GM18502 (cell line): ENCODE results near the gene PXDN.
"Not testable (repeated sequence)": the region's sequence is repeated elsewhere in the genome, so short reads cannot be mapped to it uniquely, and the experiment has no call there.

ENCODE experiments used
- ATAC-seq: cut with Tn5 transposase; IDR thresholded peaks from one replicate; pipeline ENCODE4 v1.9.1; 2021; ENCODE audit warnings: mild to moderate bottlenecking; ENCODE audit not compliant: unreplicated experiment, poor library complexity

The PXDN gene

DNA sequence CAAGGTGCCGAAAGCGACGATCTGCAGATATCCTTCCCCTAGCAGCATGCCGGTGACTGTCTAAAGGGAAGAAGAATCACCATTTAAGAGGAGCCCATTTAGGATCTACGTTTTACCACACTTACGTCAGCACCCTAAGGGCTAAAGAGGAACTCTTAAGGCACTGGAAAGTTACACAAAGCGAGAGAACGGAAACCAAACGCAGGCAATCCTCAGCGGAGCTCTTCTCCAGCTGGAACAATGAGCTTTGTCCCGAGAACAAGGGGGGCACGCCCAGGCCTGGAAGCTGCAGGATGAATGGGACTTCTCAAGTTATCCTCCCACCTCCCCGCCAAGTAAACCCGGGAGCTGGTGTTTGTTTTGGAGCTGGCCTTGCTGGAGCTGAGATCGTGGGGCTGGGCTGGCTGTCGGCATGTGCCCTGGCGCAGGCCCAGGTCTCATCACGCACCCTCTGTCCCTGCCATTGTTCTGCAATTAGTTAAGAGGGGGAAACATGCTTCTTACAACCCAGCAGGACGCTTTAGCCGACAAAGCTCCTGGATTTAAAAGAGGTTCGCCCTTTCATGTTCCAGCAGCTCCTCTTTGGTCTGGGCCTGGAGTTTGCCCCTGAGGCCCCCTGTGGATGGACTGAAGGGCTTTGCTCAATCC, 36.4 kb downstream of the PXDN start:
- ATAC-seq: no peak

DNA sequence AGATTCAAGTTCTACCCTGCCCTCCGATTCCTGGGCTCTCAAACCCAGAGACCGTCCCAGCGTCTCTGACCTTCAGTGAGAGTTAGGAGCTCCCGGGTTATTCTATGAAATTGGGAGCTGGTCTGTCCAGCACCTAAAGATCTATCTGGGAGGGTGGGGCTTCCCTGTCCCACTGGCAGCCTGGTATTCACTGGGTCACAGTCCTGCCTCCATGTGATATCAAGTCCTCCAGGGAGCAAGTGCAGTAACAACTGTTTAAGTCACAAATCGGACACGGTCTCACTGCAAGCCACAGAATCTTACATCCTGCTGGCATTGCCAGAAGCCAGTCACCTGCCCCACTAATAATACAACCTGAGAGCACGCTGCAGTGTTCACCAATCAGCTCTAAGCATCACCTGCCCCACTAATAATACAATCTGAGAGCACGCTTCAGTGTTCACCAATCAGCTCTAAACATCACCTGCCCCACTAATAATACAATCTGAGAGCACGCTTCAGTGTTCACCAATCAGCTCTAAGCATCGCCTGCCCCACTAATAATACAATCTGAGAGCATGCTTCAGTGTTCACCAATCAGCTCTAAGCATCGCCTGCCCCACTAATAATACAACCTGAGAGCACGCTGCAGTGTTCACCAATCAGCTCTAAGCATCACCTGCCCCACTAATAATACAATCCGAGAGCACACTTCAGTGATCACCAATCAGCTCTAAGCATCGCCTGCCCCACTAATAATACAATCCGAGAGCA, 38.0 kb downstream of the PXDN start:
- not testable (repeated sequence) for ATAC-seq

DNA sequence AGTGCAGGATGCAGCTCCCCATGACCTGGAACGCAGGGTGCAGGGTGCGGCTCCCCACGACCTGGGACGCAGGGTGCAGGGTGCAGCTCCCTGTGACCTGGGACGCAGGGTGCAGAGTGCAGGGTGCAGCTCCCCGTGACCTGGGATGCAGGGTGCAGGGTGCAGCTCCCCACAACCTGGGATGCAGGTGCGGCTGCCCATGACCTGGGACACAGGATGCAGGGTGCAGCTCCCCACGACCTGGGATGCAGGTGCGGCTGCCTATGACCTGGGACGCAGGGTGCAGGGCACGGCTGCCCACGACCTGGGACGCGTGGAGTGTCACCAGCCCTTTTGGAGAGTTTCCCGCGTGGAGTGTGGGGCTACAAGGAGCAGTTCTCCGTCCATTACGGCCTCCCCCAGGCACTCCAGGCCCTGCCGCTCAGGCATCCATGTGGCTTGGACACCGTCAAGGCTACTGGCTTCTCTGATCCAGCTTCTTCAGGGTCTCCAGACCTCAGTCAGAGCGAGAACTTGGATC, 38.7 kb downstream of the PXDN start:
- ATAC-seq: no peak

DNA sequence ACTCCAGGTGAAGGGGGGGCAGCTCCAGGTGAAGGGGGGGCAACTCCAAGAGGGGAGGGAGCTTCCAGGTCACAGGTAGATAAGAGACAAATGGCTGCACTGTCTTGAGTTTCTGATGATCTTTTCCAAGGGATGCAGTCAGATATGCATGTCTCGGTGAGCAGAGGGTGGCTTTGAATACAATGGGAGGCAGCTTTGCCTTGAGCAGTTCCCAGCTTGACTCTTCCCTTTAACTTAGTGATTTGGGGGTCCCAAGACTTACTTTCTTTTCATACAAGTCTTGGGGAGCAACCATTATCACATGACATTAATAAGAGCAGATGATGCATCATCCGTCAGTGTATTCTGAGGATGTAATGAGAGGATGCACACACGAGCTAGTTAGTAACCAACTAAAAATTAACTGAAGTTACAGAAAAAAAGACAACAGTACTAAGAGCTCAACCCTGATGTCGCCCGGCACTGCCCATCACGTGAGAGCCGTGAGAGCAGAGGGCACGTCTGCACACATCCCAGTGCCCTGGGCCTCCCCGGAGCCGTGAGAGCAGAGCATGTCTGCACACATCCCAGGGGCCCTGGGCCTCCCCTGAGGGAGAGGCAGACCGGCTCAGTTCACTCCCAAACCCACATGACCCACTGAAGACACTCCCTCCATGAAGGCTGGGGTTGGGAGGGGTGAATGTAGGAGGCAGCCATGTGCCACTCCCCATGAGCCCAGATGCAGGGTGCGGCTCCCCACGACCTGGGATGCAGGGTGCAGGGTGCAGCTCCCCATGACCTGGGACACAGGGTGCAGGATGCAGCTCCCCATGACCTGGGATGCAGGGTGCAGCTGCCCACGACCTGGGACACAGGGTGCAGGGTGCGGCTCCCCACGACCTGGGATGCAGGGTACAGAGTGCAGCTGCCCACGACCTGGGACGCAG, 39.4 kb downstream of the PXDN start:
- ATAC-seq: no peak

DNA sequence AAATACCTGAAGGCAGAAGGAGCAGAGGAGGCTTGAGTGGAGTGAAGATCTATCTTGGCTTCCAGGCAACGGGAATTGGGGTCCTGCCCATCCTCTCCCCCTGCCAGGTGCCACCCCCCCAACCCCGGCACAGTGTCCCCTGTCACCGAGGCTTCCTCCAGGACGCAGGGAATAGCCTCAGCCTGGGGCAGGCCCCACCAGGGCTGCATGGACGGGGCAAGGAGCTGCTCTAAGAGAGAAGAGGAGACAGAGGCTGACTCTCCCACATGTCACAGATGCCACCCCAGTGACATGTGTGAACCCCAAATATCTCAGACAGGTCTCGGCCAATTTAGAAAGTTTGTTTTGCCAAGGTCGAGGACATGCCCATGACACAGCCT, 42.1 kb downstream of the PXDN start:
- no peak for ATAC-seq

DNA sequence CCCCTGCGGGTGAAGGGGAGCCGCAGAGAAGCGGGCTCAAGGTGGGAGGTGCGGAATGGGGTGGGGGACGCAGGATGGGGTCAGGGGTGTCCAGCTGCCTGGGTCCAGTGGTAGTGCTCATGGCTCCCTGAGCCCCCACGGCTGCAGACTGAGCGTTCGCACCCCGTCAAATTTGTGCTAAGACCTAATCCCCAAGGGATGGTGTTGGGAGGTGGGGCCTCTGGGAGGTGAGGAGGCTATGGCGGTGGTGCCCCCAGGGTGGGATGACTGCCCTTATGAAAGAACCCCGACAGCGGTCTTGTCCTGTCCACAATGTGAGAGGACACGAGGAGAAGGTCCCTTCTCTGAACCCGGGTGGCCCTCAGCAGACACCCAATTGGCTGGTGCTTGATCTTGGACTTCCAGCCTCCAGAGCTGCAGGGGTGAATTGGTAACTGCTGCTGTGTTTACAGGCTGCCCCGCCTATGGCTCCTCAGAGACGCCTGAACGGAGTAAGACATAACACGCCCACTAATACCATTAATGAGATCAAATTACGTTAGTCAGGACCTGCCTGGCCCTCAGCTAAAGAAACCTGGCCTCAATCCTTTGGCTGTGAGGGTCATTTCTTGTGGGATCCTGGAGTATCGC, 42.6 kb downstream of the PXDN start:
- ATAC-seq: no peak

DNA sequence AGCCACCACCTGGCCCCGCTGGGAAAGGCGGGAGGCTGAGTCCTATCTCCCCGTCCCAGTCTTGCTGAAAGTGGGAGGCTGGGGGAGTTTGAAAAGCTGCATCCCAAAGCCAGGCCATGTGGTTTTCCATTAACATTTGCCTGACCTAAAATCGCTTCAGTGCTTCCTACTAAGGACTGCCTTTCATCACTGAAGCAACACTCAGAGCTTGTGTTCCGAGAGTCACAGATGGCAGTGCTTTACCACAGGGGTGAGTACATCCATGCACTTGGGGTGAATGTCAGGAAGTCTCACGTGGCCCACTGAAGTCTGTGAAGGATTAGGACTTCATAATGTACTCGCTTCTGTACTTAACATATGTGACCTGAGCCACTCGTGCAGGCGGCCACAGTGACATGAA, 43.3 kb downstream of the PXDN start:
- ATAC-seq: no peak

DNA sequence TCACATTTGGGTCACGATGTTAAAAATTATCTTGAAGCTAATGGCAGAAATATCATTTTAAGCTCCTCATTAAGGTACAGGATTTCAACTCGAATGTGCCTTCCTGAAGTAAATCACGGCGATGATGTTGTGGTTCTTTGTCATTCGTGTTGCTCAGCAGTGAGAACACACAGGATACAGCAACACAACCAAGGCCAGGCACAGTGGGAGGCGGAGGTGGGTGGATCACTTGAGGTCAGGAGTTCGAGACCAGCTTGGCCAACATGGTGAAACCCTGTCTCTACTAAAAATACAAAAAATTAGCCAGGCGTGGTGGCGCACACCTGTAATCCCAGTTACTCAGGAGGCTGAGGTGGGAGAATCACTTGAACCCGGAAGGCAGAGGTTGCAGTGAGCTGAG, 43.9 kb downstream of the PXDN start:
- not testable (repeated sequence) for ATAC-seq

DNA sequence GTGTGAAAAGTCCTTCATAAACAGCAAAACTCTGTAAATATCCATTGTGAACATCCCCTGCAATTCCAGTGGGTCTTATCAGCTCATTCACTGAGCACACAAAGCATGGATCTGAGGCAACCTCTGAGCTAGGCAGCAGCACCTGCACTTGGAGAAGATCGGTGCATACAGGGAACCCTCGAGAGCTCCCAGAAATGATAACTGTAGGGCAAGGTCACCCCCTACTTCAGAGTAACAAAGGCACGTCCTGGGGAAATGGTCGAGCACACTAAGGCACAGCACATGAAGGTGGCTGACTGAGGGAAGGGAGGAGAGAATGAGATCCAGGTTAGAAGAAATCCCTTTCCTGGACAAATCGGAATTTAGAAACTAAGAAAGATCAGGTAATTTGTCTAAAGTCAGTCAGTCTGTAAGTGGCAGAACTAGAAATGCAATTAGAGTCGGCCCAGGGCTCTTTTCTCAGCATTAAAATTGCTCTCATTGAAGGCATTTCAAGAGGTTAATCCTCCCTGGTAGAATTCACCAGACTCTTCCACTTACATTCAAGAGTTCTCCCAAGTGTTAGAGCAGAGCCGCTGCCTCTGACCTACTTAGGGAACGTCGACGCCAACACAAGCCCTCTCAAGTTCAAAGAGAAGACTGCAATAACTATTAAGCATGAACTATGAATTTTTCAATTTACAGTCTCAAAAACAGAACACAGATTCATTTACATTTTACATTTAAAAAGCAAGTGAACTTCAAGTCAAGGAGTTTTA, 45.9 kb downstream of the PXDN start:
- no peak for ATAC-seq

DNA sequence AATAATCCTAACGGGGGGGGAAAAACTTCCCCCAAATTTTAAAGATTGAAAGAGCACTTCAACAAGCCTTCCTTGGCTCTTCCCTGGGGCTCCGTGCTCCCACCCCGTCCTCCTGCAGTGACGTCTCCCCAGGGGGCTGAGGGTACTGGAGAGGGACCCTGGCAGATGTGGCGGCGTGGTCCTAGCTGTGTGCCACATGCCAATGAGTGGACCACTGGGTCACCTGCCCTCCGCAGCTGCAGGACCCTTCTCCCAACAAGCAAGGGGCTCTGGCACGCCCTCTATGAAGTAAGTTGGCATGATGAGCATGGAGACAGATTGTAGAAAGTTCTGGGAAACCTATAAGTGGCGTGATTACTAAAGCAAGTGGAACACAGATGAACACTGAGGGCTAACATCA, 46.7 kb downstream of the PXDN start:
- no peak for ATAC-seq

DNA sequence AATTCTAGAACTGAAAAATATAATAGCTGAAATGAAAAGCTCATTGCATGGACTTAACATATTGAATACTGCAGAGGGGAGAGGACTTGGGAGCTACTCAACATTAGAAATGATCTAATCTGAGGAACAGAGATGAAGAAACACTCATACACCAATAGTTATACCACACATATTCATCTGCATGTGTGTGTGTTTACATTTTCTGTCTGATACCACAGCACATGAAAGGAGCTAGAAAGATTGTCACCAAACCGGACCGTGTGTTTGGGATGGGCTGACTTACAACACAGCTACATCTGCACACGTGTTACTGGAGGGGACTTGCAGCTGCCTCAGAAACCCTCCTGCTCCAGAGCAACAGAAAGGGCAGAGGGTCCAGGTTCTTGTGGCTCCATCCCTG, 47.8 kb downstream of the PXDN start:
- ATAC-seq: no peak

DNA sequence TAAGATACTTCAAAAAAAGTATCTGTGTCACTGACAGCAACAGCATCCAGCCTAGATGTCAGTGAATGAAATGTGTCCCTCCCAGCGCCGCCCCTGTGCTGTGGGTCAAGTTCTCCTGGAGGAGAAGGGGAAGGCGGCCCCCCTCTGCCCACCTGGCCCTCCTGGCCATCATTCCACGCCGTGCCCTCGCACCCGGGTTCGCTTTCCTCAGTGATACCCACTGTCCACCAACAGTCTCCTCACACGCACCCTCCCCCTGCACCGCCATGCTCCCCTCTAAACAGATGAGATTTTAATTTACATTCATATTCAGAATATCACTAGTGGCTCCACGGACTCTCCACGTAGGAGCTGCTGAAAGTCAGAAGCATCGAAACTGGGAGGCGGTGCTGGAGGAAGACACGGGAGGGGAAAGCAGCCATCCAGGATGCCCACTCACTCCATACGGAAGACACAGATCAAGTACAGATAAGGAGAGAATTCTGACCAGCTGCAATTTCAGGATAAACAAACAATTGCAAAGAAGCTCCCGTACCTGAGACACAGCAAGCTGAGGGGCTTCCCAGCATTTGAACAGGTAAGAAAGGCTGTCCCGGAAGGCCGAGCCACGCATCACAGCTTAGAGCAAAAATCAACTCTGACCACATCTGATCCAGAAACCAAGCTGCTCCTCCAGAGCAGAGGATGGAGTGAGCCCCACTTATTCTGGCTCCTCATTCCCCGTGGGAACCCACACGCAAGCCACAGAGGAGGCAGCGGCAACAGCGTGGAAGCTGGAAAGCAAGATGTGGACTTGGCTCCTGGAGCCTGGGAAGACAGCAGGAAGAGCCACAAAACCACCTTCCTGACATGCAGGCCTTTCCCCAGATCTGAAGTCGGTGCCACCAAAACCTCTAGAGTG, 49.7 kb downstream of the PXDN start:
- ATAC-seq: no peak

DNA sequence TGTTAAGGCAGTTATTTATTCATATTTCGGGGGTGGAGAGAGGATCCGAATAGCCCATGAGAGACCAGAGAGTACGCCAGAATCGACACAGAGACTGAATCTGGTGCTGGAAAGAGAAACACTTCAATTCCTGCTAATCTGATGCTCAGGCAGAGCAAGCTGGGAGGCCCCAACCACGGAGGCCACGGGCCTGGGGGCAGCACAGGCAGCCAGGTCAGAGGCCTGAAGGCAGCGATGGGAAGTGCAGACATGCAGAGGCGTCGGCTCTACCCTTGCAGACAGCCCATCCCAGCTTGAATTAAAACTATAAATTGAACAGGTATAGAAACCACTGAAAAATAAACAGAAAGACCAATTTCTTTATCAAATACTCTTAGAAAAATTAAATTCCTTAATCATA, 50.6 kb downstream of the PXDN start:
- ATAC-seq: no peak

DNA sequence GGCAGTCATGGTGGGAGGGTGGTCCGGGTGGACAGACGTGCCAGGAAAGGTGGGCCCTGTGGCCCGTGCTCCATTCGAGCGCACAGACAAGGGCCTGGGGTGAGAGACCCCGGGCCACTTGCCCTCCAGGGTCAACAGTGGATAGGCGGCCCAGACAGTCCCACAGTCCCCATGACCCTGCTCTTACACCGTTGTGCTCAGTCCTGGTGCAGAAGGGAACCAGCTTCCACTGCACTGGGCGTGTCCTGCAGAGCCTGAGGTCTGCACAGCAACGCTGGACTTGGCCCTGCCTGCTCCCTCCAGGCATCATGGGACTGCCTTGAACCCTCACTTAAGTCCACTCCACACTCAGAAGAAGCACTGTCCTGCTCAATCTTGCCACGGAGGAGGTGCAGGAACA, 52.0 kb downstream of the PXDN start:
- ATAC-seq: no peak

DNA sequence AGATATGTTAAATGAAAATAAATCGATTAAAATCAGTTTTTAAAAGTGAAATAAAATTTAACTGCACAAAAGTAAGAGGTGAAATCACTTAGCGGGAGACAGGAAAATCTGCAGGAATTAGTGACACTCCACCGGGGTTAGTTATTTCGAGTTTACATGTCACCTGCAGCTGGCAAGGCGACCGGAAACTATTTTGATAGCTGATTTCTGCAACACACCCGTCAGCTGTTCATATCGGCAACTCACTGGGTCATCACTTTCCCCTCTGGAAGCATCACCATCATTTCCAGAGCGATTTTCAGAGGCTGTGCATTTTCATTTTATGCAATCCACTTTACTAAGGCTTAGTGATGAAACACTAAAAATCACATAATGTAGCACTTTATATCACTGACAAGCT, 52.9 kb downstream of the PXDN start:
- ATAC-seq: no peak

DNA sequence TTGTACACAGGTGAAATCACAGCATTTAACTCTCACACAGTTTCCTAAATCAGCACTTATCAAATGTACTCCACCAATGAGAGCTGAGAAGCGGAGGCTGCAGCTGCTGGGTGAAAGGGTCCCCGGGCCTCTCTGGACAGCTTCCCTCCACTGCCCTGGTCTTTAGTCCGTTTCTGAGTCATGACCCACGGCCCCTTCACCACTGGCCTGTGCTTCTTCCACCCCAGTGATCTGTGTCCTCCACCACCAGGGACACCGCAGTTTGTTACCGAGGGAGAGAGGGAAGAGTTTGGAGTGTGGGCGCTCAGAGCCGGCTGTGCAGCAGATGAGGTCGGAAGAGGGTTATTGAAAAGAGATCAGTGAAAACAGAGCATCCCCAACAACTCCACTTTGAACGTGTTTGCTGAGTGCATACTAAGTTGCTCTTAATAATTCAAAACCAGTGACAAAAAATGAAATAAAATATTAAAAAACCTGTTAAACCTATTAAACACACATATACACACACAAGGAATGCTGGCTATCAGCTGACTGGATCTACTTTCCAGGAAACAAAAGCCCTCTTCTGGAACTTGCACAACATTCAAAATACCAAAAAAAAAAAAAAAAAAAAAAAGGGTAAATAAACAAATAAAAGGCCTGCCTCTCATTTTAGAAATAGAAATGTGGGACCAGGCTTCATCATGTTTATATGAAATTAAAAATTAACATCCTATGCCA, 54.1 kb downstream of the PXDN start:
- ATAC-seq: no peak

DNA sequence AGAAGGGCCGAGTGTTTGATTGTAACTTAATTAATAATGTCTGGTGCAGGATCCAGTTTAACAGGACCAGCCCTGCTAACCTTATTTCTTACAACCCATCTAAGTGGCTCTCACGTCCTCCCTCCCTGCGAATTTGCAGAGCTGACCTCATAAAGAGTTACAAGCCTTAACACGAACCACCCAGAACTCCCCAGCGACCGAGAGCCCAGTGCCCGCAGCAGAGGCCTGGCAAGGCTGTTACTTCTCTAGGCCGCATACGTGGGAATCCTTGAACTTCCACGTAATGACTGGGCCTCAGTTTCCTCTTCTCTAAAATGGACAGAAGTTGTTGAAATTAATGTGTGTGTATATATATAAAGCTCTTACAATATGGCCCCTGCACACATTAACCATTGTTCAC, 55.5 kb downstream of the PXDN start:
- no peak for ATAC-seq

DNA sequence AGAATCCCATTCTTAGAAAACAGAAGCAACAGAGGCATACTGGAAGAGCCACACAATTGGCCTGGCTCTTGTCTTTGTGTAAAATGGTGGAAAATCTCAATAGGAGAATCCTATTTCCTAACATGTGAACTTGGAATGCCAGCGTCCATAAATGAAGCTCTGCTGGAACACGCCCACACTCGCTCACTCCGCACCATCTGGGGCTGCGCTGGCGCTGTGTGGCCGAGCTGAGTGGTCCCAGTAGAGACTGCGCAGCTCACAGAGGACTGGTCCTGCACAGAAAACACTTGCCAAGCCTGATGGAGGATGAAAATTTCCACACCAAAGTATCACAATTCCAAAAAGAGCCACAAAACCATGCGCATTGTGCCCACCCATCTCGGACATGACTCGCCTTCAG, 56.2 kb downstream of the PXDN start:
- no peak for ATAC-seq
